ENCODE data around the gene INHBE. TPM values are rescaled to one million over a fixed set of nuclear protein-coding genes. Genes with fewer than 3 reads are reported as not detected.

Gene INHBE
- total and polyA plus RNA-seq, 2 of the 8 experiments (the other 6 are each of a cell fraction or from before 2014, with no cell fraction given): 10.2 to 18.8 TPM

DNA sequence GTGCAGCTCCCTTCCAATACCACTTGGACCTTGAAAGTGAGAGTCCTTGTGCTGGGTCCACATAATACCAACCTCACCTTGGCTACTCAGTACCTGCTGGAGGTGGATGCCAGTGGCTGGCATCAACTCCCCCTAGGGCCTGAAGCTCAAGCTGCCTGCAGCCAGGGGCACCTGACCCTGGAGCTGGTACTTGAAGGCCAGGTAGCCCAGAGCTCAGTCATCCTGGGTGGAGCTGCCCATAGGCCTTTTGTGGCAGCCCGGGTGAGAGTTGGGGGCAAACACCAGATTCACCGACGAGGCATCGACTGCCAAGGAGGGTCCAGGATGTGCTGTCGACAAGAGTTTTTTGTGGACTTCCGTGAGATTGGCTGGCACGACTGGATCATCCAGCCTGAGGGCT, 5.7 kb upstream of the INHBE start (continued):
- TF ChIP-seq, protein P1, sequence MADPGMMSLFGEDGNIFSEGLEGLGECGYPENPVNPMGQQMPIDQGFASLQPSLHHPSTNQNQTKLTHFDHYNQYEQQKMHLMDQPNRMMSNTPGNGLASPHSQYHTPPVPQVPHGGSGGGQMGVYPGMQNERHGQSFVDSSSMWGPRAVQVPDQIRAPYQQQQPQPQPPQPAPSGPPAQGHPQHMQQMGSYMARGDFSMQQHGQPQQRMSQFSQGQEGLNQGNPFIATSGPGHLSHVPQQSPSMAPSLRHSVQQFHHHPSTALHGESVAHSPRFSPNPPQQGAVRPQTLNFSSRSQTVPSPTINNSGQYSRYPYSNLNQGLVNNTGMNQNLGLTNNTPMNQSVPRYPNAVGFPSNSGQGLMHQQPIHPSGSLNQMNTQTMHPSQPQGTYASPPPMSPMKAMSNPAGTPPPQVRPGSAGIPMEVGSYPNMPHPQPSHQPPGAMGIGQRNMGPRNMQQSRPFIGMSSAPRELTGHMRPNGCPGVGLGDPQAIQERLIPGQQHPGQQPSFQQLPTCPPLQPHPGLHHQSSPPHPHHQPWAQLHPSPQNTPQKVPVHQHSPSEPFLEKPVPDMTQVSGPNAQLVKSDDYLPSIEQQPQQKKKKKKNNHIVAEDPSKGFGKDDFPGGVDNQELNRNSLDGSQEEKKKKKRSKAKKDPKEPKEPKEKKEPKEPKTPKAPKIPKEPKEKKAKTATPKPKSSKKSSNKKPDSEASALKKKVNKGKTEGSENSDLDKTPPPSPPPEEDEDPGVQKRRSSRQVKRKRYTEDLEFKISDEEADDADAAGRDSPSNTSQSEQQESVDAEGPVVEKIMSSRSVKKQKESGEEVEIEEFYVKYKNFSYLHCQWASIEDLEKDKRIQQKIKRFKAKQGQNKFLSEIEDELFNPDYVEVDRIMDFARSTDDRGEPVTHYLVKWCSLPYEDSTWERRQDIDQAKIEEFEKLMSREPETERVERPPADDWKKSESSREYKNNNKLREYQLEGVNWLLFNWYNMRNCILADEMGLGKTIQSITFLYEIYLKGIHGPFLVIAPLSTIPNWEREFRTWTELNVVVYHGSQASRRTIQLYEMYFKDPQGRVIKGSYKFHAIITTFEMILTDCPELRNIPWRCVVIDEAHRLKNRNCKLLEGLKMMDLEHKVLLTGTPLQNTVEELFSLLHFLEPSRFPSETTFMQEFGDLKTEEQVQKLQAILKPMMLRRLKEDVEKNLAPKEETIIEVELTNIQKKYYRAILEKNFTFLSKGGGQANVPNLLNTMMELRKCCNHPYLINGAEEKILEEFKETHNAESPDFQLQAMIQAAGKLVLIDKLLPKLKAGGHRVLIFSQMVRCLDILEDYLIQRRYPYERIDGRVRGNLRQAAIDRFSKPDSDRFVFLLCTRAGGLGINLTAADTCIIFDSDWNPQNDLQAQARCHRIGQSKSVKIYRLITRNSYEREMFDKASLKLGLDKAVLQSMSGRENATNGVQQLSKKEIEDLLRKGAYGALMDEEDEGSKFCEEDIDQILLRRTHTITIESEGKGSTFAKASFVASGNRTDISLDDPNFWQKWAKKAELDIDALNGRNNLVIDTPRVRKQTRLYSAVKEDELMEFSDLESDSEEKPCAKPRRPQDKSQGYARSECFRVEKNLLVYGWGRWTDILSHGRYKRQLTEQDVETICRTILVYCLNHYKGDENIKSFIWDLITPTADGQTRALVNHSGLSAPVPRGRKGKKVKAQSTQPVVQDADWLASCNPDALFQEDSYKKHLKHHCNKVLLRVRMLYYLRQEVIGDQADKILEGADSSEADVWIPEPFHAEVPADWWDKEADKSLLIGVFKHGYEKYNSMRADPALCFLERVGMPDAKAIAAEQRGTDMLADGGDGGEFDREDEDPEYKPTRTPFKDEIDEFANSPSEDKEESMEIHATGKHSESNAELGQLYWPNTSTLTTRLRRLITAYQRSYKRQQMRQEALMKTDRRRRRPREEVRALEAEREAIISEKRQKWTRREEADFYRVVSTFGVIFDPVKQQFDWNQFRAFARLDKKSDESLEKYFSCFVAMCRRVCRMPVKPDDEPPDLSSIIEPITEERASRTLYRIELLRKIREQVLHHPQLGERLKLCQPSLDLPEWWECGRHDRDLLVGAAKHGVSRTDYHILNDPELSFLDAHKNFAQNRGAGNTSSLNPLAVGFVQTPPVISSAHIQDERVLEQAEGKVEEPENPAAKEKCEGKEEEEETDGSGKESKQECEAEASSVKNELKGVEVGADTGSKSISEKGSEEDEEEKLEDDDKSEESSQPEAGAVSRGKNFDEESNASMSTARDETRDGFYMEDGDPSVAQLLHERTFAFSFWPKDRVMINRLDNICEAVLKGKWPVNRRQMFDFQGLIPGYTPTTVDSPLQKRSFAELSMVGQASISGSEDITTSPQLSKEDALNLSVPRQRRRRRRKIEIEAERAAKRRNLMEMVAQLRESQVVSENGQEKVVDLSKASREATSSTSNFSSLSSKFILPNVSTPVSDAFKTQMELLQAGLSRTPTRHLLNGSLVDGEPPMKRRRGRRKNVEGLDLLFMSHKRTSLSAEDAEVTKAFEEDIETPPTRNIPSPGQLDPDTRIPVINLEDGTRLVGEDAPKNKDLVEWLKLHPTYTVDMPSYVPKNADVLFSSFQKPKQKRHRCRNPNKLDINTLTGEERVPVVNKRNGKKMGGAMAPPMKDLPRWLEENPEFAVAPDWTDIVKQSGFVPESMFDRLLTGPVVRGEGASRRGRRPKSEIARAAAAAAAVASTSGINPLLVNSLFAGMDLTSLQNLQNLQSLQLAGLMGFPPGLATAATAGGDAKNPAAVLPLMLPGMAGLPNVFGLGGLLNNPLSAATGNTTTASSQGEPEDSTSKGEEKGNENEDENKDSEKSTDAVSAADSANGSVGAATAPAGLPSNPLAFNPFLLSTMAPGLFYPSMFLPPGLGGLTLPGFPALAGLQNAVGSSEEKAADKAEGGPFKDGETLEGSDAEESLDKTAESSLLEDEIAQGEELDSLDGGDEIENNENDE (IDR thresholded peaks at IDR 0.05; ENCODE audit: insufficient replicate concordance, low read length): no peak
- no peak for TF ChIP-seq PHF8 (conservative IDR thresholded peaks at IDR 0.05; ENCODE audit: low read depth, low read length)
- TF ChIP-seq TAF1 (IDR thresholded peaks at IDR 0.05; ENCODE audit: low read depth, low read length): no peak
- no peak for TF ChIP-seq KDM4A (IDR thresholded peaks at IDR 0.05; ENCODE audit: low read depth, low read length, severe bottlenecking)
- no peak for TF ChIP-seq SIN3A (conservative IDR thresholded peaks at IDR 0.05 in 1 of 2, IDR thresholded peaks at IDR 0.05 in 1 of 2; ENCODE audit: low read depth in 1 of 2, low read length in 2 of 2)
- TF ChIP-seq SIRT6 (IDR thresholded peaks at IDR 0.05; ENCODE audit: low read length): no peak
- TF ChIP-seq CTBP2 (IDR thresholded peaks at IDR 0.05; ENCODE audit: borderline replicate concordance, insufficient read depth, insufficient read length, low read length): no peak
- no peak for TF ChIP-seq SP1 (IDR thresholded peaks at IDR 0.05; ENCODE audit: low read depth, low read length)
- no peak for TF ChIP-seq HDAC6 (IDR thresholded peaks at IDR 0.05; ENCODE audit: low read depth, low read length)
- no peak for TF ChIP-seq SIX5 (IDR thresholded peaks at IDR 0.05; ENCODE audit: low read depth, low read length)
- TF ChIP-seq GTF2F1 (IDR thresholded peaks at IDR 0.05; ENCODE audit: borderline replicate concordance, low read depth, low read length): no peak
- TF ChIP-seq RFX5 (IDR thresholded peaks at IDR 0.05; ENCODE audit: borderline replicate concordance, low read depth, low read length): no peak
